ENCODE measurements around the gene RGPD6.
"Not testable (repeated sequence)": the region's sequence is repeated elsewhere in the genome, so short reads cannot be mapped to it uniquely, and the experiment has no call there.

The RGPD6 gene

DNA sequence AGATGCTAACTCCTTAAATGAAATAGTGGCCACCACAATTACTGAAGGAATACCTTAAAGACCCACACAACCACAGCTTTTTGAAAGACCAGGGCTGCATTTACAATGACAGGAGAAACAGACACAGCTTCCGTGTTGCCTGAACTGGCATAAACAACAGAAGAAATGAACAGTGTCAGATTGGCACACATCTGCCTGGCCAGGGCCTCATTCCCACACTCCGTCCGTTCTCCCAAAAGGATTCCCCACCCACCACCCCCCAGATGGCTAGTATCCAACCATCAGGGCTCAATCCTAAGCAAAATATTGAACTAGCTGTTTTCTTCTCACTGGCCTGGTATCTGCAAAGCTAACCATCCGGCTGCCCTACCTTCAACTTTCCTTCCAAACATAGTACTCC, 96.9 kb downstream of the RGPD6 start:
- not testable (repeated sequence) for DNase-seq

DNA sequence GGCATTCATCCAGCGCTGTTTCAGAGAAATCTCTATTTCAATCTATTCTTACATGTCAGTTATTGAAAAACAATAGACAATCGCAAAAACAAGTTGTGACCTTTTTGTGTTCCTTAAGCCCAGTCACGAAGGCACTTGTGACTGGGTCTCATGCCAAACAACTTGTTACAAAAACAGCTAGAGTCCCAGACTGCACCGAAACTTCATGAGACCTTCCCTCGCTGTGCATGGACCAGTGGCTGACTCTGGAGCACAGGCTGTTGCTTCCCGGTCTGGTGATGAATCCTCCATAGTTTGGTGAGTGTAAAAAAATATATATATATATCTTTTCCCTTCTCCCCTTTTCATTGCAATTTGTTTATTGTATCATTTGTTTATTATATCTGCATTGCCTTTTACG, 99.7 kb downstream of the RGPD6 start:
- DNase-seq = not testable (repeated sequence)

DNA sequence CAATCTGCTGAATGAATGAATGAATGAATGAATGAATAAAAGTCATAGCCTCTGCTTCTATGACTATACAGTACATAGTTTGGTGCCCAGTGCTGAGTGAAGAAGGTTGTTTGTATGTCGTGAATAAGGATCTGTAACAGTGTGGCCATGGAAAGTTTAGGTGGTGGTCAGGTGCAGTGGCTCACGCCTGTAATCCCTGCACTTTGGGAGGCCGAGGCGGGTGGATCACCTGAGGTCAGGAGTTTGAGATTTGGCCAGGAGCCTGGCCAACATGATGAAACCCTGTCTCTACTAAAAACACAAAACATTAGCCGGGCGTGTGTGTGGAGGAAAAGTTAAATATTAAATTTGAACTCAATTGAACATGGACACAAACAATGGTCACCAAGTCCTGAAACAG, 100.1 kb downstream of the RGPD6 start:
- DNase-seq = not testable (repeated sequence)

GRCh38 chr2:110475627-110476359, 101.2 kb downstream of the RGPD6 start:
- not testable (repeated sequence) for DNase-seq

DNA sequence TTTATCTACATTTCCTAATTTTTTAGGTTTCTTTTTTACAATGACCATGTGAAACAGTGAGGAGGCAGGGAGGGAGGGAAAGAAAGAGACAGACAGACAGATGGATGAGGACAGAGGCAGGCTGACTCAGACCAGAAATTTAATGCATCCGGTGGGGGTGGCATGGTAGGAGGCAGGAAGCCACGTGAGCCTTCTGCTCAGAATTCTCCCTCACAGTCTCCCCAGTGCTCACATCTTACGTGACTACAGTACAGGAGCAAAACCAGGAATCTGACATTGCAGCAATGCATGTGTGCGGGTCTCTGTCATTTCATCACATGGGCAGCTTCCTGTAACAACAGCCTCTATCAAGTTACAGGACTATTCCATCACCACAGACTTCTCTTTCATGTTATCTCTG, 102.1 kb downstream of the RGPD6 start:
- DNase-seq = not testable (repeated sequence)

DNA sequence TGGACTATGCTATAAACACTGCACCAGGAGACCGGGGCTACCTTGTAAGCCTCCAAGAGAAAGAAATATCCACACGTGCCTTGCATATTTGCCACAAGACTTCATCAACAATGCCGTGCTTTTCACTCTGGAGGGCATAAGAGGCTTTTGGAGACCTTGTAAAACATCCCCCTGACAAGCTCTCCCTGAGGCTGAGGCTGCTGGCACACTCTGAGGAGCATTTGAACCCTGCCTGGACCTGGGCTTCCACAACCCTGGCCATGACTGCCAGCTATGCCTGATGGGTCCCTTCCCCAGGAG, 104.0 kb downstream of the RGPD6 start:
- DNase-seq = not testable (repeated sequence)

- DNase-seq = not testable (repeated sequence)
Observed at GRCh38 chr2:110472171-110473058, 104.6 kb downstream of the RGPD6 start, which contains the start of gene LIMS4. TSS of gene LIMS4 (minus strand) at chr2:110472816. CDS start at chr2:110472778, 38 bp downstream.

DNA sequence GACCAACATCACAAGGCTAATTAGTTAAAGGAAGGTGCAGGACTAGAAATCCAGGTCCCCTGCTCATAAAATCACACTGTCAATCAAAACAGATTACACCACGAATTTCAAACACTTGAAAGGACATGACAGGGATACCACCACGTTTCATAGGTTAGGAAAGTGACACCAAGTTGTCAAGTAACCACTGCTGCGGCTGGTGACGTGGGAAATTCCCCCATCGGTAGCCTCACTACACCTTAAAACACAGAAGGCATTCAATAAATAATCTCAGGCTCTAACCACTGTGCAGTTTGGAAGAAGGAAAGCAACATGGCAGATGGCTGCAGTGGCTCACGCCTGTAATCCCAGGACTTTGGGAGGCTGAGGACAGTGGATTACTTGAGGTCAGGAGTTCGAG, 108.1 kb downstream of the RGPD6 start:
- not testable (repeated sequence) for DNase-seq

GRCh38 chr2:110465312-110465711, 111.7 kb downstream of the RGPD6 start:
- DNase-seq = not testable (repeated sequence)
